ENCODE results near the gene SLC25A51. TPM values are rescaled to one million over a fixed set of nuclear protein-coding genes. Genes with fewer than 3 reads are reported as not detected.

The SLC25A51 gene
- 71.2 and 93.1 TPM in 2 replicates for total RNA-seq

GRCh38 chr9:37903647-37904444 lies at the start of gene SLC25A51:
TSS of gene SLC25A51 (minus strand) at chr9:37904127. CDS start at chr9:37888550, 15,577 bp downstream.
- DNase-seq = peak; percentile 96

GRCh38 chr9:37953206-37953774 lies 49.4 kb upstream of the SLC25A51 start:
- DNase-seq = no peak

GRCh38 chr9:37952731-37953130 lies 48.8 kb upstream of the SLC25A51 start:
- no peak for DNase-seq

- no peak for DNase-seq
Measured at GRCh38 chr9:37951671-37952449, 47.9 kb upstream of the SLC25A51 start.

- DNase-seq = no peak
Measured at GRCh38 chr9:37950561-37950960, 46.6 kb upstream of the SLC25A51 start.

- no peak for DNase-seq
Measured at GRCh38 chr9:37949576-37949975, 45.6 kb upstream of the SLC25A51 start.

- DNase-seq = no peak
Measured at GRCh38 chr9:37948417-37948980, 44.6 kb upstream of the SLC25A51 start.

- no peak for DNase-seq
Measured at GRCh38 chr9:37947977-37948376, 44.0 kb upstream of the SLC25A51 start.

GRCh38 chr9:37947471-37947870 lies 43.5 kb upstream of the SLC25A51 start:
- DNase-seq = no peak

GRCh38 chr9:37946971-37947370 lies 43.0 kb upstream of the SLC25A51 start:
- no peak for DNase-seq

GRCh38 chr9:37946041-37946440 lies 42.1 kb upstream of the SLC25A51 start:
- DNase-seq = no peak

- no peak for DNase-seq
Measured at GRCh38 chr9:37944671-37945481, 40.9 kb upstream of the SLC25A51 start.

- DNase-seq = no peak
Measured at GRCh38 chr9:37944266-37944650, 40.3 kb upstream of the SLC25A51 start.

GRCh38 chr9:37943345-37944265 lies 39.7 kb upstream of the SLC25A51 start:
- peak; percentile 68 for DNase-seq

- DNase-seq = no peak
Measured at GRCh38 chr9:37942621-37943344, 38.9 kb upstream of the SLC25A51 start.

GRCh38 chr9:37941253-37941652 lies 37.3 kb upstream of the SLC25A51 start:
- no peak for DNase-seq

- no peak for DNase-seq
Measured at GRCh38 chr9:37939575-37940095, 35.7 kb upstream of the SLC25A51 start.

GRCh38 chr9:37938121-37938891 lies 34.4 kb upstream of the SLC25A51 start:
- DNase-seq = peak; percentile 91

GRCh38 chr9:37937366-37937765 lies 33.4 kb upstream of the SLC25A51 start:
- DNase-seq = no peak
